Activated naive CD4-positive, alpha-beta T cell treated with anti-CD3 and anti-CD28 coated beads, Interleukin-2, amount 50 U/mL, for 24 hours (primary cell): ENCODE measurements around the gene NME7.

Experiments used
- H3K27ac Mint-ChIP-seq: one replicate; pipeline ENCODE4 v1.8.0; 2021; ENCODE audit warnings: mild to moderate bottlenecking, mixed read lengths
- H3K27me3 Mint-ChIP-seq: one replicate; pipeline ENCODE4 v1.8.0; 2021; ENCODE audit warnings: mixed read lengths
- H3K36me3 Mint-ChIP-seq: one replicate; pipeline ENCODE4 v1.8.0; 2021; ENCODE audit warnings: mixed read lengths
- H3K4me1 Mint-ChIP-seq: one replicate; pipeline ENCODE4 v1.8.0; 2021; ENCODE audit warnings: mixed read lengths
- H3K4me3 Mint-ChIP-seq: one replicate; pipeline ENCODE4 v1.8.0; 2021; ENCODE audit warnings: mild to moderate bottlenecking, mixed read lengths
- H3K9me3 Mint-ChIP-seq: one replicate; pipeline ENCODE4 v1.8.0; 2021; ENCODE audit warnings: mixed read lengths

Gene NME7

DNA sequence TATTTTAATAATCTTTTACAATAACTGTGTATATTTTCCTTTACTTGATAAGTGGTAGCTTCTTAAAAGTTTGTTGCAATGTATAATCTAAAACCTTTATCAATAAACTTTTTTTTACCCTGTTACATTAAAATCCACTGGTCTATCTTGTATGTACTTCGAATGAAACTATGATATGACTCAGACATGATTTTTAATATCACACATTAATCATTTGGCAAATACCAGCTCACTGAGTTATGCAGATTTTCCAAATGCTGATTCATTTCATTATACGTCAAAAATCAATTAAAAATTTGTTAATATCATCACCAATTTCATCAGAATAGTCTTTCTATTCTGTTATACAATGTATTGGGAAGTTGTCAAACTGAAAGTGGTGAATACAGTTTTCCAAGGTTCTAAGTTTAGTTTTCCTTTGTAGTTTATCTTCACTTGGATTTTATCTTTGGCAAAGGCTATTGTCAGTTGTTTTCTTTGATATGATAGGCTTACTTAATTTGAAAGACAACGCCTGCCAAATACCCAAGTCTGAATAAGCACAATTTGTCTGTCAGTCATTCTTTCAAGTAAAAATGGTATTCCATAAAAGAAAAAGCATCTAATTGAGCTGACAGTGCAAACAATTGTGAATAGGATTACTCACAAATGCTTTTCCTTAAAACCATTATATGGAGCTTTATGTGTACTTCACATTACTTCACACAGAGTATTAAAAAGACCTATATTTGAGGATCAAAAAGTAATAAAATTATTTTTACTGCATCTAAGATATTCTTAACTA is 127.0 kb downstream of the NME7 start:
- Mint-ChIP-seq H3K9me3 (no peaks in the 10 kb centered on the region), H3K4me3 (no peak overlapping the region), H3K27ac (peak overlapping the region; percentile 23), H3K36me3 (peaks cover 2% of the 10 kb centered on the region), H3K4me1 (peaks cover 19% of the 10 kb centered on the region), H3K27me3 (no peaks in the 10 kb centered on the region)

DNA sequence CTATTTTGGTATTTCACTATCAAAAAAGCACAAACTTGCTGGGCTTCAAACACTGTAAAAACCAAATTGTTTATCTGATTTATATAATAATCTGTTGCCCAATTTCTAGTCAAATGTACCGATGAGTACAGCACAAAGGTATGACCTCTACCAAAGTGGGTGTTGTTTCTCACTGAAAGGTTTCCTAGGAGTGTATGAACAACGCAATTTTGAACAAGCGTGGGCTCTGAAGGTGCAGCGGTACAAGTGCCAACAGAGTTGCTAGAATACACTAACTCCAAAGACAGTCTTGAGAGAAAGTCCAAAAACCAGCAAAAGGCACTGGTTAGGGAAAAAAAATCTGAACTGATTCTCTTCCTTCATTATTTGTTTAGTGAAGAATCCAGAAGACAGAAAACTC is 130.7 kb downstream of the NME7 start:
- Mint-ChIP-seq H3K4me3 (no peak overlapping the region), H3K9me3 (no peaks in the 10 kb centered on the region), H3K27ac (no peak overlapping the region), H3K36me3 (peaks cover 11% of the 10 kb centered on the region), H3K27me3 (no peaks in the 10 kb centered on the region), H3K4me1 (peaks cover 13% of the 10 kb centered on the region)

DNA sequence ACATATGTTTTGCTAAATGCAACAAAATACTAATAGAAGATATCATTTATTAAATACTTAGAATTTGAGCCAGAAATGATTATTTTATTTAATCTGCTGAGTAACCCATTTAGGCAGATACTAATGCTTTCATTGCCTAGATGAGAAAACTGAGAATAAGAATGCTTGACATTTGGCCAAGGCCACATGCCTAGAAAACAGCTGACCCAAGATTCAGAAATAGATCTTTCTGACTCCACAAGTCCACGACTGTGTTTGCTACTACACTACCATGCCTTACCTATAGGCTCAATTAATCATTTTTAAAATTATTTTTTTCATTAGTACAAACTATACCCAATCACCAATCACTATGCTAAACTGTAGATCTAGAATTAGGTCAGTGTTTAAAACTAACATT is 131.5 kb downstream of the NME7 start:
- peaks cover 11% of the 10 kb centered on the region for H3K36me3 Mint-ChIP-seq
- no peak overlapping the region for H3K27ac Mint-ChIP-seq
- peaks cover 13% of the 10 kb centered on the region for H3K4me1 Mint-ChIP-seq
- H3K9me3 Mint-ChIP-seq, result no peaks in the 10 kb centered on the region
- no peaks in the 10 kb centered on the region for H3K27me3 Mint-ChIP-seq
- no peak overlapping the region for H3K4me3 Mint-ChIP-seq

DNA sequence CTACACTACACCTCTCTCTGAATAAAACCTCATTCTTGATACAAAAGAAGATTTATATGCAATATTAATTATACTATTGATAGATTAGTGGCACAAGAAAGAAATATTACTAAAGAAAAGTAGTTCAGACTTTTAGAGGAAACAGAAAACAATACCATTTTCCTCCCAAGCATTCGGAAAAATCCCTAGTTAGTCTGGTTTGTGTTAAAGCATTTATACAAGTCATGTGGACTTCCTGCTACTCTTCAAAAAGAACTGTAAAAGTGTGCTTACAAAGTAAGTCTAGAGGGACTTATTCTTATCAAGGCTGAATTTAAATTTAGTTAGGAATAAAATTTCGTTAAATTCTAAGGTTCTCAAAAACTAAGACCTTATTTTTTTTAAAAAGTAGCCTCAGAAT is 132.0 kb downstream of the NME7 start:
- Mint-ChIP-seq H3K4me1 (peaks cover 12% of the 10 kb centered on the region), H3K4me3 (no peak overlapping the region), H3K9me3 (no peaks in the 10 kb centered on the region), H3K27ac (no peak overlapping the region), H3K27me3 (no peaks in the 10 kb centered on the region), H3K36me3 (peaks cover 13% of the 10 kb centered on the region)

DNA sequence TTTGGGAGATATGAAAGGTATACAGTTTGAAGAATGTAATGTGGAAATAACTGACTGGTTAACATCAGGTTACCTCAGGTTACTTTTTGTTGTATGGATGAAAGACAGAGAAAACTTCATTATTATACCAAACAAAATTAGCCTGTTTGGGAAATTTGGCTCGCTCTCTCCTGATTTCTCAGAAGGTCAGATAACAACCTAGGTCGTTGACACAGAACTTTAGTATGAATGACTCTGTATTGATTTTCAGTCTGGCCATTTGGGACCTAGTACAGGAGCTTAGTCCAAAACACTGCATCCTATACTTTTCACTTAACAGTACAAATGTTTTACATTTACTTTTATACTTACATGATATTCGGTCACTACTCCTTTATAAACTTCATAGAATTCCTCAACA is 132.8 kb downstream of the NME7 start:
- Mint-ChIP-seq H3K36me3 (peaks cover 15% of the 10 kb centered on the region), H3K27ac (no peak overlapping the region), H3K4me1 (peaks cover 9% of the 10 kb centered on the region), H3K9me3 (no peaks in the 10 kb centered on the region), H3K27me3 (no peaks in the 10 kb centered on the region), H3K4me3 (no peak overlapping the region)

DNA sequence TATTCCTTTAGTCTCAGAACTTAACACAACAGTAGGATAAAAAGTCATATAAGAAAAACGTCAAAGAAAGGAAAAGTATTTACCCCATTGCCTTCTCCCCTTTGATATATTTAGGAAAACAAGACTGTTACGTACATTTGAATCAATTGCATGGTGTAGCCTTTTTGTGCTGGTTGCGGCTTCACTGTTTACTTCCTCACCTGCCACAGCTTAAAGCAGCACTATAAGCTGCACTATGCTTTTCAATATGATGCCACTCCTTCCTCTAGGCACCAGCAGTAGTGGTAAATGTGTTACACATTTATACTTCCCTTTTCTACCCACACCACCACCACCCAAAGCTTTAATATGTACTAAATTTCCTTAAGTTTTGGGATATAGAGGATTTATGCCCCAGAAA is 150.0 kb downstream of the NME7 start:
- Mint-ChIP-seq H3K36me3 (peaks cover 15% of the 10 kb centered on the region), H3K27ac (no peak overlapping the region), H3K9me3 (no peaks in the 10 kb centered on the region), H3K4me3 (no peak overlapping the region), H3K4me1 (peaks cover 8% of the 10 kb centered on the region), H3K27me3 (no peaks in the 10 kb centered on the region)

DNA sequence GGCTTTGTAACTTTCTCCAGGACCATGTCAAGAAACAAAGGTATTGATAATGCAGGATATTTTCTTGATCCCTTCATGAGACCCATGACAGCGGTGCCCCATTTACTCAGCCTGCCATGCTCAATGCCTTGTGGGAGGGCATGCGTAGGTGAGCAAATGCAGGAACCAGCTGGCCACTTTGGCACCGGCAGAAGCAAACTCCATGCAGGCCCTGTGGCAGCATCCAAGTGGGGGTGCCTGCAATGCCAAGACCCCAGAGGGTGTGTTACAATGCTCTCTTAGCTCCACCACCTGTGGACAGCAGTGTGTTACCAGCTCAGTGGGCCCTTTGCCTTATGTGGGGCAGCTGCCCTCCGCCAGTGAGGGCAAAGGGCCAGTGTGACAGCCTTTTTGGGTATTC is 153.0 kb downstream of the NME7 start:
- peaks cover 18% of the 10 kb centered on the region for H3K36me3 Mint-ChIP-seq
- H3K4me3 Mint-ChIP-seq, result no peak overlapping the region
- no peaks in the 10 kb centered on the region for H3K9me3 Mint-ChIP-seq
- H3K4me1 Mint-ChIP-seq, result peaks cover 8% of the 10 kb centered on the region
- no peaks in the 10 kb centered on the region for H3K27me3 Mint-ChIP-seq
- no peak overlapping the region for H3K27ac Mint-ChIP-seq

DNA sequence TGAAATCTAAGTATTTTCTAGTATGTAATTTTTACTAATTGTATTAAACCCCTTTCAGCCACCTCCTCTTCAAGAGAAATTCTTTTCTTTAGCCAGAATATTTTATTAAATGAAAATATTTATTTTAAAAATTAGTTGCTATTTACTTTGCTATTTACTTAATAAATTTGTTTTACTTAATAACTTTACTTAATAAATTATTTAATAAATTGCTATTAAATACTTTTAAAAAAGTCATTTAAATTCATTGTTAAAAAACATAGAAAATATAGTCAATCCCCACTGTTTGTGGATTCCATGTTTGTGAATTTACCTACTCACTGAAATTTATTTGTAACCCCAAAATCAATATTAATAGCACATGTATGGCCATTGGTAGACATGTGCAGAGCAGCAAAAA is 155.5 kb downstream of the NME7 start:
- Mint-ChIP-seq H3K36me3 (peaks cover 15% of the 10 kb centered on the region), H3K27me3 (no peaks in the 10 kb centered on the region), H3K27ac (no peak overlapping the region), H3K4me1 (no peaks in the 10 kb centered on the region), H3K9me3 (no peaks in the 10 kb centered on the region), H3K4me3 (no peak overlapping the region)

DNA sequence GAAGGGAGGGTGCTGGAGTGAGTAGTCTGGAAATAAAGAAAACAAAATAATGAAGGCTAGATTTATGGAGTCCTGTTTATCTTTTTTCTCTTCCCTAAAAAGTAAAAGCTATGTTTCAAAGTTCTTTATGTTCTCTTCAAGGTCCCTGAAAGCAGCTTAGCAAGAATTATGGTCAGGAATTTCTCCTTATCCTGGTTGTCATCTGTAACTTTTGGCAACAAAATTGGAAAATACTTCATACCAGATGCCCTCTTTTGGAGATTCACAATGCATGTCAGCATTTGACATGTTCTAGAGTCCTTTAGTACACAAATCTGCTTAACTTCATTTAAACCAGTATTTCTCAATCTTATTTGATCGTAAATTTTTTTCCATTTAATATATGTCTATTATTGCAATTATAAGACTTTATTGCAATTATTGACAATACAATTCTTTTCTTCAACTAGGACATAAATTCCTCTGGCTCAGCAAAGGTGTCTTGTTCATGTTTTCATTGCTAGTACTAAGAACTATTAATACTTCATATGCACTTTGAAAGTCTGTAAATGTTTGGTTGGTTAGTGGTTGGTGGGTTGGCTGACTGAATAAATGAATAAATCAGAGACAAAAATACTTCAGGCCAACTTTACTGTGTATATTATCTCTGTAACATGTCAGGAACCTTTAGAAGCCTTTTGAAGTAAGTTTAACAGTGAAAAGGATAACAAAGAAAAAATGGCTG is 159.6 kb downstream of the NME7 start:
- Mint-ChIP-seq H3K9me3 (no peaks in the 10 kb centered on the region), H3K4me1 (no peaks in the 10 kb centered on the region), H3K27me3 (no peaks in the 10 kb centered on the region), H3K4me3 (no peak overlapping the region), H3K27ac (no peak overlapping the region), H3K36me3 (peaks cover 13% of the 10 kb centered on the region)

DNA sequence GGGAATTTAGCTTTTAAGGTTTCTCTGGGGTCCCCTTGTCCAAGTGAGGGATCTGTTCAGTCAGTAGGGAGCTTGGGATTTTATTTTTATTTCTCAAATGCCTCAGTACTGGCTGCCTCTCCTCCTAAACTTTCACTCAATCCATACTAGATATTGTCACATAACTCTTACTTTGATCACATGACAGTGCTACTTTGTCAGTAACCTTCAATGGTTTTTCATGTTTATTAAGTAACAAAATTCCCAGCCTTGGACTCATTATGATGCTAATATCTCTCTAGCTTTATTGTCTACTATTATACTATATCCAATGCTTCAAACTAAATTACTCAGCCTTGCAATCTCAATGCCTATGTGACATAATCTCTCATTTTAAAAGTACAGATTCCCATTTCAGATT is 163.4 kb downstream of the NME7 start:
- Mint-ChIP-seq H3K36me3 (peaks cover 16% of the 10 kb centered on the region), H3K27ac (no peak overlapping the region), H3K27me3 (no peaks in the 10 kb centered on the region), H3K4me1 (no peaks in the 10 kb centered on the region), H3K9me3 (no peaks in the 10 kb centered on the region), H3K4me3 (no peak overlapping the region)

DNA sequence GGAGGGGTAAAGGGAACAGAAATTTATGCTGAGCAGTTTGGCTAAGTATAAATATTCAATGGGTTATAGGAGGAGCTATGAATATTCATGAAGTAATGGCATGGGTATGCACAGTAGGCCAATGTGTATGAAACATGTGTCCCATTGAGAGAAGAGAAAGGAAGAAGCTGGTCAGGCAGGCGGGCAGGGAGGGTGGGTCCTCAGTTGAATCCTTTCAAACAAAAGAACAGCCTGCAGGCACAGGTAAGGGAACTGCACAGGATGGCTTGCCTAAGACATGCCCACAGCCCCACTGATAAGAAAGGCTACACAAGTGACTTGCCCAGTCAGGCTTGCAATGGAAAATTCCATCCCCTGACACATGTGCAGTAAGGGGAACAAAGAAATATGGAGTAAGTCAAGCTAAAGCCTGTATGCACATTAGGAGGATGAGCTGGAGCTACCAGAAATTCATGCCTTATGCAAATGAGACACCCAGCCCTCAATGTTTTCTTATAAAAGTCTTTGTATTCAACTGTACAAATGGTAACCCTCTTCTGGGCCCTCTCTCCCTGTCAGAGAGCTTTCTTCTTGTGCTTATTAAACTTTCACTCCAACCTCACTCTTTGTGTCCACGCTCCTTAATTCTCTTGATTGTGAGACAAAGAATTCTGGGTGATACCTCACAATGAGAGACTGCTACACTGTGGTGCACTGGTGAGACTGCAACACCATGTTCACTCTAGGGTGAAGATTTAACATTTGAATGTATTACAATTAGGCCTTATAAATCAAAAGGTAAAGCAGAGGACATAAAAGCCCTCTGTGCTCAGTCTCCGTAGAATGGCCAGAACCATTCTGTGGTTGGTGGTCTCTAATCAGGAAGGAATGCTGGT is 164.6 kb downstream of the NME7 start:
- Mint-ChIP-seq H3K9me3 (peaks cover 5% of the 10 kb centered on the region), H3K27me3 (no peaks in the 10 kb centered on the region), H3K4me3 (no peak overlapping the region), H3K36me3 (peaks cover 17% of the 10 kb centered on the region), H3K4me1 (no peaks in the 10 kb centered on the region), H3K27ac (no peak overlapping the region)

DNA sequence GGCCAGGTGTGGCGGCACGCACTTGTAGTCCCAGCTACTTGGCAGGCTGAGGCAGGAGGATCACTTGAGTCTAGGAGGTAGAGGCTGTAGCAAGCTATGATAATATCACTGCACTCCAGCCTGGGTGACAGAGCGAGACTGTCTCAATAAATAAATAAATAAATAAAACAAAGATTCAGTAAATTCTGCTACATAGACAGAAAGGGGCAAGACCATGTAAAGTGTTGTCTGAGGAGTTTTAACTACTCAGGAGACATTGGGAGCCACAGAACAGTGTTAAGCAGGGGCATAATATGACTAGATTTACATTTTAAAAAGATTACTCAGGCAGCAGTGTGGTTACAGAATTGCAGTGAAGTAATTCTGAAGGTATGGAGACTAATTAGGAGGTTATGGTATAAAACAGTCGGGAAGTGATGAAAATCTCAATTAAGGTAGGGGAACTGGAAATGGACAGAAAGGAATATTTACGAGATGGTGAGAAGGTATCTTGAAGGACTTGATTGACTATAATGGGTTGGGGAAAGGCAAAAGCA is 166.4 kb downstream of the NME7 start:
- Mint-ChIP-seq H3K36me3 (peaks cover 18% of the 10 kb centered on the region), H3K4me3 (no peak overlapping the region), H3K27ac (no peak overlapping the region), H3K9me3 (peaks cover 12% of the 10 kb centered on the region), H3K4me1 (no peaks in the 10 kb centered on the region), H3K27me3 (no peaks in the 10 kb centered on the region)

DNA sequence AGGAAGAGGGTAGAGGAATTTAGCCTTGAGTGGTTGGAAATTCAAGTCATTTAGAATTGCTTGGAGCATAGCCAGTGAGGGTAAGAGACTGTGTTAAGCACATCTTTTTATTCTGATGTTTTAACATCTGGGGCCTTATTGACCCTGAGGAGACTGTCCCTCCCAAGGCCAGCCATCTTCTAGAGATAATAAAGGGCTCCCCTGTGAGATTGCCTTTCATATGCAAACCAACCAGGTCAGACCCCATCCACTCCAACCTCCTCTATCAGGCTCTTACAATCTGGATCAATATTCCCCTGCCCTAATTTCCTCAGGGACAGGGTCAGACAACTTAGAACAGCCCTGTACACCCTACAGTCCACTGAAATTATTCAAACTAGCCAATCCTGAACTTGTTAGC is 167.3 kb downstream of the NME7 start:
- no peak overlapping the region for H3K4me3 Mint-ChIP-seq
- H3K27me3 Mint-ChIP-seq, result no peaks in the 10 kb centered on the region
- no peak overlapping the region for H3K27ac Mint-ChIP-seq
- H3K4me1 Mint-ChIP-seq, result no peaks in the 10 kb centered on the region
- H3K9me3 Mint-ChIP-seq, result peaks cover 12% of the 10 kb centered on the region
- peaks cover 18% of the 10 kb centered on the region for H3K36me3 Mint-ChIP-seq

DNA sequence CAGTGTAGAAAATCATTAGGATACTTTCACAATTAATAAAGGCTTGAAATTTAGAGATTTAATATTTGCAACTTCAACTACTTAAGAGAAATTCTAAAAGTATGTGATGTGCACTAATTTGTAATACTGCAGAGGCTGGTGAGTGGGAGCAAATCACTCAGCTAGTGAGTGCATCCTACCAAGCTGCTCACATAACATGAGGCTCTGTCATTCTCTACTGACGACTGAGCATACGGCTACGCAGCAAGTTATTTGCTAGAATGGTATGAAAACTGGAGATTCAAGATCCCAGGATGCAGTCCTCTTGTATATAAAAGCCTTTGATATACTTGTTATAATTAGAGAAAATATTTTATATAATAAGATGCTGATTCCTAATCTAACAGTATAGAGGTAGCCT is 171.0 kb downstream of the NME7 start:
- Mint-ChIP-seq H3K4me3 (no peak overlapping the region), H3K36me3 (peaks cover 11% of the 10 kb centered on the region), H3K4me1 (no peaks in the 10 kb centered on the region), H3K27ac (no peak overlapping the region), H3K9me3 (peaks cover 12% of the 10 kb centered on the region), H3K27me3 (no peaks in the 10 kb centered on the region)

DNA sequence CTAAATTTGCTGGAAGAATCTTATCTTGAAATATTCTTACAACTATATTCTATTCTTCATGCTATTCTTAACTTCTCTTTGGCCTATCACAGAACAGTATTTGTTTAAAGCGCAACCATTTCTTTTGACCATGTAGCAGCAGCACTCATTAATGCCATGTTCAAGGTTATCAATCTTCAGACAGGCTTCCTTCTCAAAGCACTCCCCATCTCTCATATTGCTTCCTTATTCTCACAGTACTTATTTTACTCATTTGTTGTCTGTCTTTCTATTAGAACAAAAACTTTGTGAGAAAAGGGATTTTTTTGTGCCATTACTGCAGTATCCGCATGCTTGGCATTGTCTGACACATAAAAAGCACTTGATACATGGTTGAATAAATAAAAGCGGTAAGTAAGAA is 171.4 kb downstream of the NME7 start:
- Mint-ChIP-seq H3K27ac (no peak overlapping the region), H3K4me3 (no peak overlapping the region), H3K27me3 (no peaks in the 10 kb centered on the region), H3K36me3 (peaks cover 8% of the 10 kb centered on the region), H3K4me1 (no peaks in the 10 kb centered on the region), H3K9me3 (peaks cover 12% of the 10 kb centered on the region)
